Fibroblast of peridontal ligament (primary cell): Measurements from ENCODE around the gene PTPN6.

Experiments used
- DNase-seq: peaks from one replicate; pipeline ENCODE4 v3.0.0-alpha.2; 2010; ENCODE audit errors: extremely low read depth

PTPN6 gene

GRCh38 chr12:6923003-6923732 lies 28.0 kb upstream of the PTPN6 start:
- DNase-seq, result no peak

- DNase-seq, result no peak
These were observed 27.3 kb upstream of the PTPN6 start for GRCh38 chr12:6923851-6924250.

GRCh38 chr12:6925239-6925539 lies 26.0 kb upstream of the PTPN6 start:
- no peak for DNase-seq

GRCh38 chr12:6925540-6926279 lies 25.4 kb upstream of the PTPN6 start:
- DNase-seq, result peak; percentile 92

GRCh38 chr12:6927379-6928021 lies 23.7 kb upstream of the PTPN6 start, which contains the start of gene ATN1:
Gene ATN1, plus strand, starts transcription at chr12:6927959. Its CDS starts 6,043 bp downstream, at chr12:6934002.
- DNase-seq, result peak; percentile 80

- DNase-seq, result no peak
These were observed 23.0 kb upstream of the PTPN6 start for GRCh38 chr12:6928022-6928702.

GRCh38 chr12:6928703-6929407 lies 22.3 kb upstream of the PTPN6 start:
- no peak for DNase-seq

GRCh38 chr12:6929466-6930452 lies 21.4 kb upstream of the PTPN6 start:
- DNase-seq, result no peak

- DNase-seq, result no peak
These were observed 18.4 kb upstream of the PTPN6 start for GRCh38 chr12:6932766-6933165.

- no peak for DNase-seq
These were observed 17.0 kb upstream of the PTPN6 start for GRCh38 chr12:6934110-6934509.

- peak; percentile 31 for DNase-seq
These were observed 15.6 kb upstream of the PTPN6 start for GRCh38 chr12:6935371-6936193.

- DNase-seq, result no peak
These were observed 14.9 kb upstream of the PTPN6 start for GRCh38 chr12:6936194-6936635.

GRCh38 chr12:6936636-6937480 lies 14.3 kb upstream of the PTPN6 start:
- no peak for DNase-seq

GRCh38 chr12:6937481-6938352 lies 13.4 kb upstream of the PTPN6 start:
- DNase-seq, result peak; percentile 91

- no peak for DNase-seq
These were observed 12.6 kb upstream of the PTPN6 start for GRCh38 chr12:6938353-6939190.

- no peak for DNase-seq
These were observed 12.0 kb upstream of the PTPN6 start for GRCh38 chr12:6939191-6939540.

- DNase-seq, result no peak
These were observed 9.9 kb upstream of the PTPN6 start for GRCh38 chr12:6941267-6941666.
